HTR-8/SVneo (cell line): ENCODE data around the gene MAGI1.
"Not testable (repeated sequence)": the region's sequence is repeated elsewhere in the genome, so short reads cannot be mapped to it uniquely, and the experiment has no call there.

Experiments used
- DNase-seq: peaks from one replicate; pipeline ENCODE4 v3.0.0; 2011; ENCODE audit warnings: low spot score, mixed read lengths; ENCODE audit not compliant: insufficient read length
- FAIRE-seq: peaks from 2 replicates; lab custom pipeline; 2011; peaks lifted over from hg19 to GRCh38; lab: Jason Lieb, UNC

The MAGI1 gene

GRCh38 chr3:65919826-65920225 is 118.9 kb downstream of the MAGI1 start:
- no peak for FAIRE-seq

DNA sequence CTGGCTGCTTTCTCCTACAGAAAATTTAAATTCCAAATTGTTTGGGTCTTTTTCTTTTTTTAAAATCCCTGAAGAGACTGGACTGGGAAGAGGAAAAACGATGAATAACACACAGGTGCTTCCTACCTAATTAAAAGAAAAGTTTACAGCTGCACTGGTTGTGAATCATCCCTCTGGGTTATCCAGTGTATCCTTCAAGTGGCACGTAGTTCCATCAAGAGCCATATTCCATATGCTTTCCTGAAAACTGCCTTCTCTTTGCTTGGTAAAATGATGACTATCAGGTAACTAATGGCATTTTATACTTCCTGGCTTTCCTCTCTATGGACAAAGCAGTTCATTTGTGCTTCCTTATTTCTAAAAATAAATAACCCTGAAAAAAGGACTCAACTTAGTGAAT is 123.2 kb downstream of the MAGI1 start:
- DNase-seq: no peak
- no peak for FAIRE-seq

More at GRCh38 chr3:65919826-65920225, 118.9 kb downstream of the MAGI1 start:
- DNase-seq: no peak

GRCh38 chr3:65914740-65915367 is 123.9 kb downstream of the MAGI1 start:
- no peak for DNase-seq
- no peak for FAIRE-seq

DNA sequence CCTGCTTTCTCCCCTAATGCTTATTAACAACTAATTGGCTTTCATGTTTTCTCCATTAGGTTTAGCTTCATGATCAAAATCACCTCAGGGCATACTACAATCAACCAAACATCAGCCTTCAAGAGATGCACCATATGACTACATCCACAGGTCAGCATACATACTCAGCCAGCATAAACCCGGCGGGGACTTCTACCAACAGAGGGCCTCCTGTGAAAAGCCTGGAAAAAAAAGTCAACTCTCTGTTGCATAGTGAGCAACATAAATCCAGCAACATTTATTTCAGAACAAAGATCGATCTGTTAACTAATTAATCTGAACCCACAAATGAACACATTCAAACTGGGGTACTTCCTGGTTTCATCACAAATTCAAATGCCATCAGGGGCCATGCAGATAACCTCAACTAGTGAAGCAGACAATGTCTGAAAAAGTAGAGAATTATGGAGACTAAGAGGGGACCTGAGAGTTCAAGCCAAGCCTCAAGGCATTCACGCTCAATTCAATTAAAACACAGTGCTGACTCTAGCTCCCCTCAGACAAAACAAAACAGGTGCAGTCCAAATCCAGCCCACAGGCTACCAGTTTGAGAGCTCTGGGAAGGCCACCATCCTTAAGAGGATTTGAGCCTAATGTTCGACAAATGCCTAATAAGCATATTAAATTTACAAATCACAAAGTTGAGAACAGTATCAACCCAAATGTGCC is 124.5 kb downstream of the MAGI1 start:
- DNase-seq (no peak), FAIRE-seq (no peak)

- DNase-seq (no peak), FAIRE-seq (no peak)
Measured at GRCh38 chr3:65912647-65913046, 126.1 kb downstream of the MAGI1 start.

DNA sequence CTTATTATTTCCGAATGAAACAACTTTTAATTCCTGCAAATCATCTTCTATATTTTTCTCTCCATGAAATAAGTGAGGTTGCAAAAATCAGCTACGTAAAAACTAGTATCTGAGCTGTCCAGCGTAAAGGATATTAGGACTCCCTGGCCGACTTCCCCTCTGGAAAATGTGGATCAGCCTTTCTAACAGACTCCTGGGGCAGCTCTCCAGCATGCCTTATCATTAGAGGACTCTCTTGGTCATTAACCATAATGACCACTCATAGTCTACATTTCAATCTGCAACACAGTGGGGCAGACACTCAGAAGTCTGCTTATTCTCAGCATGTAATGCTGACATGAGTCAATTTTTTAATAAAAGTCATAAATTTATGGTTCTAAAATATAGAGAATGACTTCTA is 130.1 kb downstream of the MAGI1 start:
- no peak for DNase-seq
- FAIRE-seq: no peak

GRCh38 chr3:65907232-65908130 is 131.2 kb downstream of the MAGI1 start:
- no peak for DNase-seq
- FAIRE-seq: no peak

DNA sequence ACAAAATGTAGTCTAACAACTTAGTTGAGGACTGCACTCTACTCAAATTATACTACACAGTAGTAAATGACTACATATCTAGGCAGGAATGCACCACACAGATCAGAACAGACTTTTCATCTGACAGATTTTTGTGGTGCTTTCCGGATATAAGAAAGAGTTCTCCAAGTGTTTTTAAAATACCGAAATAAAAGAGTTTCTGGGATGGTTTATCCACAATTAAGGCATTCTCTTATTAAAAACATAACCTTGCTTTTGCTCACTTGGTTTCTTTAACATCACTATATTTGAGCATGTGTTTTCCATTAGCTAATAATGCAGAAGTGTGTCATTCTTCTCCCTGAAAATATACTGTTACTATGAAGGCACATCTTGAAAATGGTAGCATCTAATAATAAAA is 132.9 kb downstream of the MAGI1 start:
- DNase-seq: no peak
- no peak for FAIRE-seq

DNA sequence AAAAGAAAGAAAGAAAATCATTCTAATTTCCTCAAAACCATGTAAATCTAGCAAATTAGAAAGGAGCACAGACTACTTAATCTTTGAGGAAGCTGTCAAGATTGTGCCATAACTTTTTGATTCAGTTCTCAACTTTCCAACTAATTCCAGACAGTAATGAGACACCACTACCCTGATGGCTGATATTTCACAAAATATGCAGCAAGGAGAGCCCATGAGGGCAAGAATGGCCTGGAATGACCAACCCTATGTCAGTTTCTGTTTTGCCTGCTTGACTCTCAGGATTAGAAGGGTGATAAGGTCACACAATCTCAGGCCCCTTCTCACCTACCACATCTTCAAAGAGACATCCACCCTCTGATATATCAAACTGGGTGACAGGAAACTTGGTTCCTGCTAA is 134.7 kb downstream of the MAGI1 start:
- DNase-seq (no peak), FAIRE-seq (no peak)

- DNase-seq (no peak), FAIRE-seq (no peak)
Measured at GRCh38 chr3:65902304-65902793, 136.4 kb downstream of the MAGI1 start.

GRCh38 chr3:65901226-65901625 is 137.5 kb downstream of the MAGI1 start:
- DNase-seq: no peak

GRCh38 chr3:65899226-65899625 is 139.5 kb downstream of the MAGI1 start:
- DNase-seq: no peak
- FAIRE-seq: no peak

More at GRCh38 chr3:65901226-65901625, 137.5 kb downstream of the MAGI1 start:
- no peak for FAIRE-seq

DNA sequence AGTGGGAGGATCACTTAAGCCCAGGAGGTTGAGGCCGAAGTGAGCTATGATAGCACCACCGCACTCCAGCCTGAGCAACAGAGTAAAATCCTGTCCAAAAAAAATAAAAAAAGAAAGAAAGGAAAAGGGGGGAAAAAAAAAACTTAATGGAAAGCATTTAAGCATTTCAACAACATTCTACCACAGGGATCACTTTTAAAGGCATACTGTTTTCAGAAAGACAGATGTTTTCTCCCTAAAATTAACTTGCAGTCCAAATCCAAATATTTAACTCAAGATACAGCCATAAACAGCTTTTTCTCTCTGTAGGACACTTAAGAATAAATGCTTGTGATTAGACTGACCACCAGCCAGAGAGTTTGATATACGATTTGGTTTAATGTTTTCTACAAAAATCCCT is 141.0 kb downstream of the MAGI1 start:
- DNase-seq (no peak), FAIRE-seq (no peak)

- FAIRE-seq: no peak
- no peak for DNase-seq
Measured at GRCh38 chr3:65896321-65896720, 142.4 kb downstream of the MAGI1 start.

DNA sequence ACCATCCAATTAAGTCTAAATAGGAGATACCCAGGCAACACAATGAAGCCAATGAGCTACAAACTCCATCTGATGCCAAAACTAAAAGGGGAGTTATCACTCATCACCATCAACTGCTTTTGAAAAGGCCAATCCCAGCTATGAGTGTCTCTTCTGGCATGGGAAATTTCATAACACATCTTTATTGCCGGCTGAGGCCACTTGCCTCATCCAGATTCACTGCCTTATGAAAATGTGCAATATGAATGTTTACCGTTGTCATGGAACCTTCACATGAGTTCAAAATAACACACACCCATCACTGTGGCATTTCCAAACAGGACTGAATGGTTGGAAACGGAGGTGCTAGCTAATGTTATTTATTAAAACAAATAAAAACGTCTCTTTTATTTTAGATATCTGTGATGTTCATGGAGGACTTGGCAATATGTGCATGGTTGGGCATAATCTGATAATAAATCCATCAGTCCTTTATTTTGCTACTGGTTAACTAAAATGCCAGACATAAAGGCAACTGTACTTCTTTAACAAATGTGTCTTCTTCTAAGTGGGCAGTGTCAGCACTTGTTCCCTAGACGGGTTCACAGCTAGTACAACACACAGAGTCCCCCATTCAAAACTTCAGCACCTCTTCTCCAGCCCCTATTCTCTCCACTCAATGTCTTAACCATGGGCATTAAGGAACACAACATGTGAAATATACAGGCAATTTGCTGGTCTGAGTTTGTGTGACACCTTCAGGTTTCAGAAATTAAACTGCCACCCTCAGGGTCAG is 143.9 kb downstream of the MAGI1 start:
- no peak for FAIRE-seq

DNA sequence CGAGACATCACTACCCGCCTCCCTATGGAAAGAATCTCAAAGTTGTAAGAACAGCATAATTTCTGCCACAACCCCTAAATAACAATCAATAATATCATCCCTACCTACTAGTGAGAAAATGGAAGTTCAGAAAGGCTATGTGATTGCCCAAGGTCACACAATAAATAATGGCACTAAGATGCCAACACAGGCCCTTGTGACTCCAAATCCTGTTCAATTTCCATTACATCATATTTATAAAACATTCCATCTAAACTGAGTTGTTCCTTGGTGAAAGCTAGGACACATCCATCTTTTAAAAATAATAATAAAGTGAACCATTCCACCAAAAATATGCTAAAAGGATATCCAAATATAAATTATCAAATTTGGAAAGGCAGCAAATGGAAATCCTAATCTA is 144.6 kb downstream of the MAGI1 start:
- FAIRE-seq (no peak), DNase-seq (no peak)

More for the DNA sequence above, 143.9 kb downstream of the MAGI1 start:
- no peak for DNase-seq

- no peak for FAIRE-seq
Measured at GRCh38 chr3:65893631-65894030, 145.1 kb downstream of the MAGI1 start.

GRCh38 chr3:65891477-65891876 is 147.2 kb downstream of the MAGI1 start:
- FAIRE-seq, DNase-seq: not testable (repeated sequence)

More at GRCh38 chr3:65893631-65894030, 145.1 kb downstream of the MAGI1 start:
- DNase-seq: no peak

DNA sequence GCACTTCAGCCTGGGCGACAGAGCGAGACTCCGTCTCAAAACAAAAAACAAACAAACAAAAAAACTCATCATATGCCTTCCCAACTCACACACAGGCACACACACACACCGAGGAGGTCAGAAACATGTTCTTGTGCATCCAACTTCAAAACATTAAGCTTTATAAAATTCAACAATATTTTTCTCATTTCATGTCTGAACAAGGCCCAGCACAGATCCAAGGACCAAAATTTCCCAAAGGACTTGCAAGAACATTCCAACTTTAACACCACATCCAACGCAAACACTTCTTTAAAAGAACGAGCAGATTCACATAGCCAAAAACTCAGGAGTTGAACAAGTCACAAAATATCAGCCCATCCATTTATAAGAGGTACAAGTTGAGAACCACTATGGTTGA is 148.4 kb downstream of the MAGI1 start:
- FAIRE-seq: no peak

GRCh38 chr3:65889707-65890099 is 149.0 kb downstream of the MAGI1 start:
- FAIRE-seq (no peak), DNase-seq (no peak)

More for the DNA sequence above, 148.4 kb downstream of the MAGI1 start:
- no peak for DNase-seq
